Stimulated activated CD8-positive, alpha-beta memory T cell treated with anti-CD3 and anti-CD28 coated beads, Interleukin-4, amount 100 ng/mL, for 1 hour (primary cell): Measurements from ENCODE around the gene TTC36.
A peak's percentile ranks its signal among the peaks of the same experiment; 100 is the strongest.
"Not testable (repeated sequence)": the region's sequence is repeated elsewhere in the genome, so short reads cannot be mapped to it uniquely, and the experiment has no call there.

Experiments used
- DNase-seq, 2 donors: peaks; one replicate each; pipeline ENCODE4 v3.0.0-alpha.2; 2020; ENCODE audit warnings: low read depth in 2 of 2, low spot score in 1 of 2

The TTC36 gene

GRCh38 chr11:118527109-118527508, at the start of gene TTC36:
Gene TTC36 (plus strand): TSS chr11:118527474. CDS start chr11:118527495, 21 bp downstream.
- no peak for DNase-seq

- not testable (repeated sequence) for DNase-seq
Observed at GRCh38 chr11:118481238-118481637, 46.0 kb upstream of the TTC36 start.

GRCh38 chr11:118484405-118484804, 42.9 kb upstream of the TTC36 start:
- no peak for DNase-seq

GRCh38 chr11:118485273-118485672, 42.0 kb upstream of the TTC36 start:
- DNase-seq: no peak

GRCh38 chr11:118488480-118489109, 38.7 kb upstream of the TTC36 start:
- DNase-seq: peak; percentile 58 to 60

- no peak for DNase-seq
Observed at GRCh38 chr11:118491041-118491440, 36.2 kb upstream of the TTC36 start.

- no peak for DNase-seq
Observed at GRCh38 chr11:118497831-118498230, 29.4 kb upstream of the TTC36 start.

- no peak for DNase-seq
Observed at GRCh38 chr11:118503216-118503615, 24.1 kb upstream of the TTC36 start.

- no peak for DNase-seq
Observed at GRCh38 chr11:118511601-118512000, 15.7 kb upstream of the TTC36 start.

- DNase-seq: no peak
Observed at GRCh38 chr11:118514103-118514502, 13.2 kb upstream of the TTC36 start.

GRCh38 chr11:118519549-118519948, 7.7 kb upstream of the TTC36 start:
- DNase-seq: no peak

- no peak for DNase-seq
Observed at GRCh38 chr11:118521892-118522311, 5.4 kb upstream of the TTC36 start.

GRCh38 chr11:118522571-118523072, 4.7 kb upstream of the TTC36 start:
- no peak for DNase-seq

- no peak for DNase-seq
Observed at GRCh38 chr11:118524356-118524755, 2.9 kb upstream of the TTC36 start.

GRCh38 chr11:118524757-118525470, 2.4 kb upstream of the TTC36 start:
- DNase-seq: no peak

GRCh38 chr11:118526688-118527087, 586 bp upstream of the TTC36 start:
- no peak for DNase-seq

- DNase-seq: no peak
Observed at GRCh38 chr11:118528511-118528910, 1.2 kb downstream of the TTC36 start.

GRCh38 chr11:118529584-118530175, 2.4 kb downstream of the TTC36 start:
- DNase-seq: no peak

GRCh38 chr11:118530180-118530682, 3.0 kb downstream of the TTC36 start:
- no peak for DNase-seq

GRCh38 chr11:118530683-118531596, 3.7 kb downstream of the TTC36 start, which contains the start of gene TMEM25:
Gene TMEM25 (plus strand): TSS chr11:118531192. CDS start chr11:118531802, 610 bp downstream.
- DNase-seq: peak; percentile 21 to 46

GRCh38 chr11:118531597-118532084, 4.4 kb downstream of the TTC36 start:
- DNase-seq: no peak
